NCI-H526 (cell line): ENCODE results near the gene MESP2.
"Not testable (repeated sequence)": the region's sequence is repeated elsewhere in the genome, so short reads cannot be mapped to it uniquely, and the experiment has no call there.

Experiments
- DNase-seq, 2 experiments: peaks; one replicate each; lab custom pipeline; 2025; lab: John Stamatoyannopoulos, UW

Gene MESP2

DNA sequence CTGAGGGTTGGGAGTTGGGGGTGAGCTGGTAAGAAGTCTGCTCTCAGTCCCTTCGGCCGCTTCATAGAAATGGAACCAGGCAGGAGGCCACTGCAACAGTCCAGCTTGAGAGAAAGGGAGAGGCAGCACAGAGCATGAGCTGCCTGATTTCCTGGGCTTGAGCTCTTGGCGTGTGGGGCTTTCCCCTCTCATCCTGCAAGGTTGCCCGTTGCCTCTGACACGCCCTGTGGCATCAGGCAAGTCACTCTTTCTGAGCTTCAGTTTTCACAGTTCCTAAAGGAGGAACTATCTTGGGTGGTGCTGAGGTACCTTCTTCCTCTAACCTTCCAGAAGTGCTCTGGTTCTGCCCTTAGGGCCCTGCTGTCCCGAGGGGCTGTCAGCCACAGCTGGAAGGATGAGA, 4.9 kb downstream of the MESP2 start:
- DNase-seq = no peak

DNA sequence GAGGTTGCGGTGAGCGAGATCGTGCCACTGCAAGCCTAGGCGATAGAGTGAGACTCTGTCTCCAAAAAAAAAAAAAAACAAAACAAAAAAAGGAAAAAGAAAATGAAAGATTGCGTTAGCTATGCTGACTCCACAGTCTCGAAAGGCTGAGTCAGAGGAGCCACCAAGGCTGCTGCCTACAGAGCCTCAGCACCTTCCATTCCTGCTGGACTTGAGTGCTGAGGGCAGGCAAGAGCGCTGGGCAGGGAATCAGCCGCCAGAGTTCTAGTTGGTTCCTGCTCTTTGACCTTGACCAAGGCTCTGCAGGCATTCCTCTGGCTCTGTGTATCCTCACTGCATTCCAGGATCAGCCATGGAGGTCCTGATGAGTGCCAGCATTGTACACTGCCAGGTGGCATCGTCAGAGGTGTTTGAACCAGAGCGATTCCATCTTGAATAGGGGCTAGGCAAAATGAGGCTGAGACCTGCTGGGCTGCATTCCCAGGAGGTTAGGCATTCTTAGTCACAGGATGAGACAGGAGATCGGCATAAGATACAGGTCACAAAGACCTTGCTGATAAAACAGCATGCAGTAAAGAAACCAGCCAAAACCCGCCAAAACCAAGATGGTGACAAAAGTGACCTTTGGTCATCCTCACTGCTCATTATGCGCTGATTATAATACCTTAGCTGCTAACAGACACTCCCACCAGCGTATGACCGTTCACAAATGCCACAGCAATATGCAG, 5.9 kb downstream of the MESP2 start:
- DNase-seq = no peak

DNA sequence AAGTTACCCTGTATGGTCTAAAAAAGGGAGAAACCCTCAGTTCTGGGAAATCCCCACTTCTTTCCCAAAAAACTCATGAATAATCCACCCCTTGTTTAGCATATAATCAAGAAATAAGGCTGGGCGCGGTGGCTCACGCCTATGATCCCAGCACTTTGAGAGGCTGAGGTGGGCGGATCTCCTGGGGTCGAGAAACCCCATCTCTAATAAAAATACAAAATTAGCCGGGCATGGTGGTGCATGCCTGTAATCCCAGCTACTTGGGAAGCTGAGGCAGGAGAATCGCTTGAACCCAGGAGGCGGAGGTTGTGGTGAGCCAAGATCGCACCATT, 6.5 kb downstream of the MESP2 start:
- DNase-seq = not testable (repeated sequence)

DNA sequence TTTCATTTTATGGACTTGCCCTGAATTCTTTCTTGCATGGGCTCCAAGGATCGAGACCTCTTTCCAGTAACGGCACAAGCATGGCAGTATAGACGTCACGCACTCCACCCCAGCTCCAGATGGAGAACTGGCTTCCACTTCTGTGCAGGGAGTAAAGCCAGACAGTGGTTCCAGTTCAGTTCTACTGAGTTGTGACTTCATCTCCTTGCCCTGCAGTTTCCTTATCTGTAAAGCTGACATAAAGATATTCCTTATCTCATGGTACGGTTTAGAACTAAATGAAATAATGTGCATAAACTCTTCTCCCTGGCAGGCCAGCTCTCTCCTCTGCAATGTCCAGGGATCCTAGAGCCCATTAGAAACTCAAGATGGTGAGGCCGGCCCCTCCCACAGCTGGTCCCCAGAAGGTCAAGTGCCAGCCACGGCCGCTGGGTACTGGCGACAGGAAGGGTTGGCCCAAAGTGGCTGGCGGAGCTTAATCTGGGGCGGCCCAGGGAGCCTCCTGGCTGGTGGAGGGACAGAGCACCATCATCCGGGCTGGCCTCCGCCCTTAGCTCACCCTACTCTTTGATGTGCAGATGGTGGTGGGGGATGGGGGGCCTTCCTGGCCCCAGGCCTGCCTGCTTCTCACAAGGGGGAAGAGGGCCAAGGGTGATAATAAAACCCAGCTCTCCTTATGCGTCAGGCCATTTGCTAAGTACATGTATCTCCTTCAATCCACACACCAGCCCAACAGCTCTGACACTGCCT, 7.2 kb downstream of the MESP2 start:
- no peak for DNase-seq

DNA sequence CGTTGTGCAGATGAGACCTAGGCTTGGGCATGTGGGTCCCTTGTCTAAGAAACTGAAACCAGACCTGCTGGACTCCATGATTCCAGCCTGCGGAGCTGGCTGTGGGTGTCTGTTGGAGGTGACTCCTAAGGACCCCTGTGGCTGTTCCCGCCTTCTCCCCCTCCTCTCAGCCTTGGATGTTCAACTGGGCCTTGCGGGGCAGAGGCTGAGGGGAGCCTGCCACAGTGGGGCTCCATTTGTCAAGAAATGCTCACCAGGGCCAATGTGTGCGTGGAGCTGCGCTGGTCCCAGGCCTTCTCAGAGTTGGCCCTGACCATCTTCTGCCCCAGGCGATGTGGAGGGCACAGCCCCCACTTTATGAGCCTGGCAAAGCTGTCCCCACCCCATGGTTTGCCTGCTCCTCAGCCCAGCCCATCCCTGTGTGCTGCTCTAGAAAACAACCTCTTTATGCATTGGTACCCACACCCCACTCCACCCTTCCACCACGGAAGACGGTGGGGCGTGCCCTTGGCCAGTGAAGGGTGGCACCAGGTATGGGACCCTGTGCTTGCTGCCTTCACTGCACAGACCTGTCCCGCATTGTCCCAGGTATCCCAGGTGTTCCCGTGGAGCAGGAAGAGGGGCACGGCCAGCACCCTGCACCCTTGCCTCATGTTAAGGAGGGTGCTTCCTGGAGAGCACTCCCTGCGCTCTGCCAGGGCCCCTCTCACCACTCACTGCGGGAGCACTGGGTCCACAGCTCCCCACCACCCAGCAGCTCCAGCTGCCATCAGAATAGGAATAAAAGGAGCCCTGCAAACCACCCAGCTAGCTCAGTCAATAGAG, 7.9 kb downstream of the MESP2 start:
- DNase-seq = no peak

DNA sequence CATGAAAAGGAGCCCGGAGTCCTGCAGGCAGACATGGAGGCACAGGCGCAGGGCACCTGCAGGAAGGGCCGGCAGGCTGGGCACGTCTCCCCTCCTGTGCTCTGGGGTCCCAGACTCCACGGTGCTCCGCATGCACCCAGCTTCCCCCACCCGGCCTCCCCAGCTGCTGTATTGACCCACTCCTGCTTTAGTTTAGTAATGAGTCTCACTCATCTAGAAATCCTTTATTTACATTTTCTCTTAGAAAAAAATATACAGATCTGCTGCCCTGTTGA, 8.5 kb downstream of the MESP2 start:
- no peak for DNase-seq

DNA sequence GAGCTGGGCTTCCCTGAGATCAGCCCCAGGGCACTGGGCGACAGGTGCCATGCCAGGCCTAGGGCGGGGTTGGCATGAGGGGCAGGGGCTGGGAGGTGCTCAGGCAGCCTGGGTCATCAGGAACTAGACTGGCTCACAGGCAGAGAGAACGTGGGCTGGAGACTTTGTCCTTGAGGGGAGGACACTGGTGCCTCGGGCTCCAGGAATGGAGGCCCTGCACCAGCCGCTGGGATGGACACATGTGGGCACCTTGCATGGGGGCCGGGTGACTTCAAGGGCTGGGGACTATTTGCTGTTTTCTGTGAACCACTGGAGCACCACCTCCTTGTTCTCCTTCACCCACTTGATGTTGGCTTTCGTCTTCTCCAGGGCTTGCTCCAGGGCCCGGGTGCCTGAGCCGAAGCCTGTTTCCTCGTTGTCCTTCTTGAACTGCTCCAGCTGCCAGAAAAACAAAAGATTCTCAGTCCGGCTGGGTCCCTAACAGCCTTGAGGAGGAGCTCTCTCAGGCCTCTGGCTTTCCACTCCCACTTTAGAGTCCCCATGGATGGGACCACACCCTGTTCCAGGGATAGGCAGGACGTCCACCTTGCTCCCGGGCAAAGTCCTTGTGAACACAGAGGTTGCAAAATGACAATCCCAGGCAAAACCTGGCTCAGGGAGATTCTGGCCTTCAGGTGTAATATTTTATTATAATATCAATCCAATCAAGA, 9.1 kb downstream of the MESP2 start:
- DNase-seq = peak in 1 of 2 experiments; percentile 30

DNA sequence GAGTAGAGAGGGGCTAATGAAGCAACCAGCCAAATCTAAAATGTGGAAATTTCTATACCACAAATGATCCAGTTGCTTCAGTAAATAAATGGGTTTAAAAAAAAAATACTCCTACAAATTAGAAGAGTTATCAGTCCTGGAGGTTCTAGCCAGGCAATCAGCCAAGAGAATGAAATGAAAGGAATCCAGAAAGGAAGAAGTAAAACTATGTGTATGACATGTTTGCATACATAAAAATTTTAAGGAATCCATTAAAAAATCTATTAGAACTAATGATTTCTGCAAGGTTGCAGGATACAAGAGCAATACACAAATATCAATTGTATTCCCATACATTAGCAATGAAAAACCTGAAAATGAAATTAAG, 9.6 kb downstream of the MESP2 start:
- DNase-seq = no peak

DNA sequence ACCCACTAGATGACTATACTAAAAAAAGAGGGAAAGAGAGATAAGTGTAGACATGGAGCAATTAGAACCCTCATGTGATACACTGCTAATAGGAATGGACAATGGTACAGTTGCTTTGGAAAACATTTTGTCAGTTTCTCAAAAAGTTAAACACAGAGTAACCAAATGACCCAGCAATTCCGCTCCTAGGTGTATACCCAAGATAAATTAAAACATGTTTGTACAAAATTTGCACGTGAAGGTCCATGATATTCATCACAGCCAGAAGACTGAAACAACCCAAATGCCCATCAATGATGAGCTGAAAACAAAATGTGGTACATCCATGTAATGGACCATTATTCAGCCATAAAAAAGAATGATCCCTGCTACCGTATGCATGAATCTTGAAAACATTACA, 11.8 kb downstream of the MESP2 start:
- DNase-seq = no peak

DNA sequence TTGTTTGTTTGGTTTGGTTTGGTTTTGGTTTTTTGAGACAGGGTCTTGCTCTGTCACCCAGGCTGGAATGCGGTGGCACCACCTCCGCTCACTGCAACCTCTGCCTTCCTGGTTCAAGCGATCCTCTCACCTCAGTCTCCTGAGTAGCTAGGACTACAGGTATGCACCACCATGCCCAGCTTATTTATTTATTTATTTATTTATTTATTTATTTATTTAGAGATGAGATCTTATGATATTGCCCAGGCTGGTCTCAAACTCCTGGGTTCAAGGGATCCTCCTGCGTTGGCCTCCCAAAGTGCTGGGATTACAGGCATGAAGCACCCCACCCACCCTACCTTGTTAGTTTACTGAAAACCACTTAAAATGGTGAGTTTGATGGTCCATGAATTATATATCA, 12.5 kb downstream of the MESP2 start:
- DNase-seq = not testable (repeated sequence)

DNA sequence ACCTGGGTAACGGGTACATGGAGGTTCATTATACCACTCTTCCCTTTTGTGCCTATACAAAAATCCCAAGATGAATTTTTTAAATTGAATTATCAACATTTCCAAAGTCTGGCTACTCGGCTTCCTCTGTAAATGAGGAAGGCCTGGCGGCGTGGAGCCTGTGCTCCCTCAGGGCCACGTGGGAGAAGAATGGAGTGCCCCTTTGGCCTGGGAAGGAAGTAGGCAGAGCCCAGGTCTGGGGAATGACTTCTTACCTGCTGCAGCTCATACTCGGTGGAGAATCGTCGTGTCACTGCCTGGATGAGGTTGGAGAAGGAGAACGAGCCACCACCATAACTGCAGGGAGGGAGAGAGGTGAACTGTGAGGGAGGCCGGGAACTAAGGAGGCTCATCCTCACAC, 14.1 kb downstream of the MESP2 start:
- no peak for DNase-seq

DNA sequence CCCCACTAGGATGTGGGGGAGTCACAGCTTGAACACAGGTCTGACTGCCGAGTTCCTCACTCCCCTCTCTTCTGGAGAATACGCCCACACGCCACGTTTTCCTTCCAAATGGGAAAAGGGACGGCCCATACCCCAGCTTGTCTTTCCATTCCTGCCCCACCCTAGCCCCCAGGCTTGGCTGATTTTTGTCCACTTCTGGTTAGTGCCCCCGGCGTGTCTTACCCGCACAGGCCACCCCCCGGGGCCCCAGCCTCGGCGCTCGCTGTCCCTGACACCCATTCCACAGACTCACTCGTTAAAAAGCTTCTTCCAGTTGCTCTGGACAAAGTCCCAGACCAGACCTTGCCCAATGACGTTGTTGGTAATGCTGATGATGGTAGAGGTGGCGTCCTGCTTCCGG, 14.5 kb downstream of the MESP2 start:
- no peak for DNase-seq

DNA sequence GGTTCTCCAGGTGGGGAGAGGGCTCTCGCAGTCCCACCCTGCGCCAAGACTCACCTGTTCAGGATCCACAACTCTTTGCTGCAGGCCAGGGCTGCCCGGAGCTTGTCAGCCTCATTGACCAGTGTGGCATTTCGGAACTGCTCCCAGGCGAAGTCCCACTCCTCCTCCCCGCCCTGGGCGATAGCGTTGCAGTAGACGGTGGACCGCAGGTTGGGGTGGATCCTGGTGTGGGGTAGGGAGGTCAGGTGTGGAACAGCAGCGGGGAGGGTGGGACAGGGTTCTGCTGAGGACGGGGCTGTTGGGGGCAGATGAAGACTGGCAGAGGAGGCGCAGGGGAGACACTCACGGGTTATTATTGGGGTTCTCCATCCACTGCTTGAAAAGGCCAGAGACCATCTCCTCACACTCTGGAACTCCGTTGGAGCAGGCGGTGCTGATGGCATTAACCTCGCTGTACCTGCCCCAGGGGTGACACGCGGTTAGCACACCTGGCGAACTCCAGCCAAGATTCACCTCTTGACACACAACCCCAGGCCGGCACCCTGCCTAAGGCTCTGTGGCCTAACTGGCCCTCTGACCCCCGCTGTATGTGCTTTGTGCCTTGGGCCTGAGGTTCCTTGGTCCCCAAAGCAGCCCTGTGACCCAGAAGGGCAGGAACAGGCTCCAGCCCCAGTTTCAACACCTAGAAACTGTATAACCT, 16.1 kb downstream of the MESP2 start:
- DNase-seq = no peak

DNA sequence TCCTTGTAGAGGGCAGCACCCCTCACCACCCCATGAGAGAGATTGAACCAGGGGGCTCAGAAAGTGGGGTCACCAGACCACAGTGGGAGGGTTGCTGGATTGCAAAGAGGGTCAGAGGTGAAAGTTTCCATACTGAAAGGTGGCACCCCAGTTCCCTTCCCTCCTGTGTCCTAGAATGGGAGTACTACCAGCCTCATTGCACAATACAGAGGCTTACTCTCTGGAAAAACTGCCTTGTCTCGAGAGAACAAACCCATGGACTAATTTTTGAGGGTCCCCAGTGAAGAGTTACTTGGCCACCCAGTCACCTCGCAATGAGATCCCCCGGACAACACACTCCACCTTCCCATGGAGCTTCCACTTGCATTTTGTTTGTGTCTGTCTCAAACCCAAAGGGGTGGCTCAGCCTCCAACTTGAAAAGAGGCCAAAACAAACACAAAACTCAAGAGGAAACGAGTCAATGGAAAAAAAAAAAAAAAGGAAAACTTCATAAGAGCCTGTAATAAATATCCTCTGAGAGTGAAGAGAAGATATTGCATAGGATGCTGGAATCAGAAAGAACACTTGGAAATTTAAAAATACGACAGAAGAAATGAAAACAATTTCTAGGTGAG, 18.6 kb downstream of the MESP2 start:
- no peak for DNase-seq

DNA sequence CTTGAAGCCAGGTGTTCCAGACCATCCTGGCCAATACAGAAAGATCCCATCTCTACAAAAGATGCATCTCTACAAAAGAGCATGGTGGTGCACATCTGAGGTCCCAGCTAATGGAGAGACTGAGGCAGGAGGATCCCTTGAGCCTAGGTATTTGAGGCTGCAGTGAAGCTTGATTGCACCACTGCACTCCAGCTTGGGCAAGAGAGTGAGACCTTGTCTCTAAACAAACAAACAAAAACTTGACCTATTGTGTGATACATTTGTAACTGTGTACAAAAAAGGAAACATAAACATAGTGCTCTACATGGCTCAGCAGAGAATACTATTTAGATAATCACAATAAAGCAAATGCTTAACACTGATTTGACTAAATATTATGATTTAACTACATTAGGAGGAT, 19.9 kb downstream of the MESP2 start:
- DNase-seq = no peak

DNA sequence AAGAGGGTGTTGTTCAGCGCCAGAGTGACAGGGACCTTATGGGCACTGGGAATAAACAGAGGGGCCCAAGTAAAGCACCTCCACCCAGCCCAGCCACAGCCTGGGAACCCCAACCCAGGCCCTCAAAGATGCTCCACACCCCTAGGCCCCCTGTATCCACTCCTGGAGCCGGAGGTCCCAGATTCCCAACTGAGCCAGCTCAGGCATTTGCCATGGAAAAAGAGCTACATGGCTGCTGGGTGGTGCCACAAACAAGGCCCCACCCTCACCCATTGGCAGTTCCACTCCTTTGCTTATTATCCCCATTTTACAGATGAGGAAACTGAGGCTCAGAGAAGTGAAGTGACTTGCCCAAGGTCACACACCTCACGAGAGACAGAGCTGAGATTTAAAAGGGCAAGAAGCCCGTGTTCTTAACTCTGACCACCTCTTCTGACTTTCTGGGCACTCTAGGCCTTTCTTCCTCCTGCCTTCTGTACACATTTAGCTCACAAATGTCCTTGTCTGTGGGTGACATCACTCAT, 21.6 kb downstream of the MESP2 start:
- no peak for DNase-seq

DNA sequence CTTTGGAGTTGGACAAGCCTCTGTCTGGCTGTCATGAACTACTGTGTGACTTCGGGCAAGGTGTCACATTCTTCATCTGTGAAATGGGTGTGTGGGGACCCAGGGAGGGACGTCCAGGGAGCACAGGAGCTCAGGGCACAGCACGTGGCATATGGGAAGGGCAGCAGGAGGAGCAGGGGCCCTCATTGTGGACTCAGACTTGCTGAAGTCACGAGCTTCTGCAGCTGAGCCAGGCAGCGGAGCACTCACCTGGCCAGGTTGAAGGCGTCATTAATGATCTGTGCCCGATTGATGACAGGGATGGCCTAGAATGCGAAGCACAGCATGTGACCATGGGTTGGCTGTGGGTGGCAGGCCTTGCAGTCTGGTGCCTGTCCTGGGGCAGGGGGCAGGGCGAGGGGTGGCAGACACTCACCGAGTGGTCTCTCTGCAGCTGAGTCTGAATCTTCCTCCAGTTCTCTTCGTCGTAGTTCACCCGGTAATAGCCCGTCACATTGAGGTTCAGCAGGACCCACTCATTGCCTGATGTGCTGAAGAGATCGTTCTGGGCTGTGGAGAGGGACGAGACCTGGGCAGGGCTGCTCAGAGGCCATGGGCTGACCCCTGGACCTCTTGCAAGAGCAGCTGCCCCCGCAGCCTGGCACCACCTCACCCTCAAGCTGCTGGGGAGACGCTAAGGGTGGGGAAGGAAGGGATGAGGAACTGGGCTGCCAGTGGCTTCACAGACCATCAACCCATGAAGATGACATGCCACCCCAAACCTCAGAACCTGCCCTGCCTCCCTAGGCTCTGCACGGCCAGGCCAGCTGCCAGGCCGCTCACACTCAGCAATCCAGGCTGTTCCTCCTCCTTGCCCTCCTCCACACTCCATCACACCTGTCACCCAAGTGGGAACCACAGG, 23.1 kb downstream of the MESP2 start:
- no peak for DNase-seq

DNA sequence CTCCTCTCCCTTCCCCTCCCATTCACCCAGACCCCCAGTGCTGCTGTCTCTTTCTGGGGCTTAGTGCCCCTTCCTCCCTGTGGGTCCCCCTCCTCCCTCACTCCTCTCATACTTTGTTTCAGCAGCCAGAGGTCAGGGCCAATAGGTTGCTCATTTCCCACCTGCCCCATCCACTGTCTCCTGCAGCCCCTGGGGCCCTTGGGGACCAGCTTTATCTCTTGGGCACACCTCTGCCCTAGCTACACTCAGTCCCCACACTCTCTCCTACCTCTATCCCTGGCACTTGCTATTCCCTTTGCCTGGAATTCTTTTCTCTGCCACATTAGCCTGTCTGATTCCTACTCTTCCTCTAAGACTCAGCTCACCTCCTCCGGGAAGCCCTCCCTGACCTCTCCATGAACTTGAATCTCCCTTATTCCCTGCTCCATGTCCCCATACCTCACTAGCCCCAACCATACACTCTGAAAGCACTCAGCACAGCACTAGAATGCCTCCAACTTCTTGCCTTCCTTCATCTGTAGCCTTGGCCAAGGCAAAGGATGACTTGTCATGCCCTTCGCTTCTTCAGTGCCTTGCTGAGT, 23.9 kb downstream of the MESP2 start:
- no peak for DNase-seq

DNA sequence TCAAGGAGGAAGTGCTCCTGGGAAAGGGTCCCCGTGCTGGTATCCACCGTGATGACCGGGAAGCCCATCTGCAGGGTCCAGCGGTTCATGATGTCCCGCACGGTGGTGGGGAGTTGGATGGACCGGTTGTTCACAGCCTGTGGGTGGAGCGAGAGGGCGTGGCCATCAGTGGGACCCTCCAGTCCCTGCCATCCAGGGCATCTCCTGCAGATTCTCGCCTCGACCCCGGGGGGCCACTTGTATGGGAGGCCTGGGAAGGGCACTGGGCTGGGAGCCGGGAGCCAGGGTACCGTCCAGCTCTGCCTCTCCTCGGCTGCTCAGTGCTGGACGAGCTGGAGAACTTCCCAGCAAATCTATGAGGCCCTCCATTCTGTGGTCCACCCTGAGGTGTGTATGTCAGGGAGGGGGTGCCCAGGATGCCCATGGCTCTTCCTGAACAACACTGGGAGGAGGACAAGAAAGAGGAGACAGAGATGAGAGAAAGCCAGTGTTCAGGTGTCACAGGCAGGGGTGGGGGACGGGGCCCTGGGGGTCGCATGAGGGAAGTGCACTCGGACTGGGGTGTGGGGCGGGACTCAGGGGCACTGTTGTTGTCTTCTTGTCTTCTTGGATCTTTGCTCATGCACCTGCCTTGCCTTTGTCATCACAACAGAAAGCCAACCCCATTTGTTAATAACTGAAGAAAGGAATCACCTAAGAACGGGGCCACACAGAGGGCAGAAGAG, 25.5 kb downstream of the MESP2 start:
- no peak for DNase-seq
